Spleen (tissue), 11 donors: ENCODE results near the gene INTS15. TPM values are rescaled to one million over a fixed set of nuclear protein-coding genes. Genes with fewer than 3 reads are reported as not detected.

ENCODE experiments used
- DNase-seq: peaks from one replicate; pipeline ENCODE4 v3.0.0-alpha.2; 2020
- H3K27ac ChIP-seq, 8 donors: fragments of 200-600 bp; sonication (generic) in 7 of 8; 1 replicate in 4 of 8; 2 replicates in 4 of 8; pipeline versions ENCODE4 v1.5.0 to v1.8.0; 2016 to 2021; ENCODE audit warnings: inconsistent platforms in 4 of 8, mild to moderate bottlenecking in 4 of 8, moderate library complexity in 1 of 8
- H3K27me3 ChIP-seq, 7 donors: fragments of 200-600 bp; sonication (generic) in 6 of 7; replicated peaks in 1 of 7; 1 replicate in 4 of 7; 2 replicates in 3 of 7; pipeline versions ENCODE4 v1.5.0 to v1.8.0; 2016 to 2021; ENCODE audit warnings: inconsistent platforms in 3 of 7, mild to moderate bottlenecking in 1 of 7
- H3K36me3 ChIP-seq, 6 donors: fragments of 200-600 bp; sonication (generic) in 5 of 6; 1 replicate in 4 of 6; 2 replicates in 2 of 6; pipeline versions ENCODE4 v1.5.0 to v1.8.0; 2016 to 2021; ENCODE audit warnings: inconsistent platforms in 2 of 6
- H3K4me1 ChIP-seq, 6 donors: fragments of 200-600 bp; sonication (generic) in 5 of 6; 1 replicate in 3 of 6; 2 replicates in 3 of 6; pipeline versions ENCODE4 v1.5.0 to v1.8.0; 2016 to 2021; ENCODE audit warnings: inconsistent platforms in 3 of 6
- H3K4me3 ChIP-seq, 8 donors: fragments of 200-600 bp; sonication (generic) in 7 of 8; 1 replicate in 4 of 8; 2 replicates in 4 of 8; pipeline versions ENCODE4 v1.5.0 to v1.8.0; 2016 to 2021; ENCODE audit warnings: inconsistent platforms in 4 of 8, mild to moderate bottlenecking in 4 of 8, moderate library complexity in 2 of 8
- H3K9me3 ChIP-seq, 8 donors: fragments of 200-600 bp; sonication (generic) in 7 of 8; 1 replicate in 4 of 8; 2 replicates in 4 of 8; pipeline versions ENCODE4 v1.5.0 to v1.8.0; 2016 to 2021; ENCODE audit warnings: inconsistent platforms in 4 of 8
- POLR2A ChIP-seq, 3 donors: fragments of 450-650 bp; IDR thresholded peaks; one replicate each; pipeline ENCODE4 v1.5.1; 2017; ENCODE audit warnings: antibody characterized with exemption in 3 of 3, mild to moderate bottlenecking in 1 of 3
- POLR2AphosphoS5 ChIP-seq, 3 donors: sonication (generic); formaldehyde crosslinking; IDR thresholded peaks; one replicate each; pipeline ENCODE4 v1.5.1; 2017; ENCODE audit warnings: antibody characterized with exemption in 3 of 3
- WGBS, 5 donors: extraction: QIAGEN DNeasy Blood & Tissue Kit in 3 of 5; methylation state at CpG; one replicate each; pipeline versions ENCODE4 v1.1.5 to v1.1.7; 2013 to 2018; 5-methylcytosine and 5-hydroxymethylcytosine counted together
- intact Hi-C: fragments of 100-400 bp; cut with DNase I; formaldehyde crosslinking; loops from one replicate; pipeline ENCODE4 v1.15.0; 2023; ENCODE audit warnings: low total_unique reads
- polyA plus RNA-seq, 3 donors: library from polyadenylated mRNA; stranded (reverse); fragments of 200-250 nt; gene quantifications; one replicate each; pipeline ENCODE4 v1.2.1, GENCODE V29; 2013
- total RNA-seq, 7 donors: library from RNA; depleted of rRNA in 3 of 7; stranded (reverse); fragments of >200 nt in 3 of 7; fragmentation: NEBNext Ultra II Directional in 4 of 7; extraction: Animal tissue kit (Norgen Biotek cat#: 25700) in 4 of 7; gene quantifications; one replicate each; pipeline versions ENCODE4 v1.1.0 to v1.2.1, GENCODE V29; 2016 to 2021
- TF ChIP-seq, protein P1 (sequence below), 11 experiments: fragments of 200-600 bp in 7 of 11; fragments of 450-650 bp in 4 of 11; sonication (generic) in 4 of 11; IDR thresholded peaks in 8 of 11; conservative IDR thresholded peaks in 3 of 11; 1 replicate in 7 of 11; 2 replicates in 4 of 11; pipeline versions ENCODE4 v1.4.0 to v1.8.0; 2016 to 2021; ENCODE audit warnings: antibody characterized with exemption in 11 of 11, inconsistent platforms in 4 of 11, mild to moderate bottlenecking in 1 of 11
- donor health status: healthy with polysubstance abuse.
- donor health status: DM: no; HTN: no; CAD: no; lungs with moderate emphysema.
- donor health status: DM: no; HTN: no; CAD: no.
- donor health status: Bipolar disorder and iron deficiency.
- donor health status: healthy.
- donor health status: DM: no; HTN: no; CAD: no.
- donor health status: DM: yes; HTN: yes; CAD: no.

INTS15 gene
- total and polyA plus RNA-seq, 10 donors = 14.3 to 43.9 (median 33.6) TPM

DNA sequence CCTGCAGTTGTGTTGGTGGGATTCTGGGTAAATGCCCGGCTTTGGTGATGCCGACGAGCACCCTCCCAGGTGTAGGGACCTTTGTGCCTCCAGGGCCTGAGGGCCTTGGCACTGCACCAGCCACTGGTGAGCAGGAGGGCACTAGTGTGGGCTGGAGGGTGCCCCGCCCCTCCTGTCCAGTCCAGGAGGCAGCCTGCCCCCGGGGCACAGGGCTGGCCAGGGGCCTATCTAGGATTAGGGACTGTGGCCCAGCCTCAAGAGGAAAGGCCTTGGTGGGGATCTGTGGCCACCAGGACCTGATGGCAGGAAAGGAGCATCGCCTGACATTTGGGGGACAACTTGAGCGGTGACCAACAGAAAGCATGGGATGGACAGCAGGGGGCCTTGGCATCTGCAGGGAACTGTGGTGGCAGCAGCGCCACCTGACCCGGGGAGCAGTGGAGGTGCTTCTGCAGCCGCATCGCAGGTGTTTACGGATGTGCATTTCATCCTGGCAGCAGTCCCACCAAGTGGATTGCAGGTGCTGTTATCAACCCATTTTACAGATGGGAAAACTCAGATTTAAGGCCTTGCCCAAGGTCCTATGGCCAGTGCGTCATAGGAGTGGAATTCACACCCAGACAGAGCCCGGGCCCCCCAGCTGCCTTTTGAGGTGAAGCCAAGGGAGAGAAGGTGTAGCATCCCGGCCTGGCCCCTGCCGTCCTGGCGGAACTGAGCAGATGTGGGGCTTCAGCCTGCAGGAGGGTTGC, 58.4 kb downstream of the INTS15 start:
- DNase-seq = peak; percentile 65
- WGBS, 5 donors = 88 to 97% (median 95%) methylated on average over 13 to 17 of the region's 17 CpGs
- peak in 1 of 3 donors; percentile 7 for TF ChIP-seq POLR2AphosphoS5 (IDR thresholded peaks at IDR 0.05)
- no peak for TF ChIP-seq POLR2A (IDR thresholded peaks at IDR 0.05)
- no peaks in the 10 kb centered on the region for H3K4me1 ChIP-seq
- no peak overlapping the region for H3K27ac ChIP-seq
- H3K9me3 ChIP-seq = peaks cover 0 to 30% (median 19%) of the 10 kb centered on the region in 8 donors
- intact Hi-C loops = no loop called here
- no peaks in the 10 kb centered on the region for H3K27me3 ChIP-seq
- no peak overlapping the region for H3K4me3 ChIP-seq
- peaks cover 7 to 100% (median 98%) of the 10 kb centered on the region in 6 donors for H3K36me3 ChIP-seq

DNA sequence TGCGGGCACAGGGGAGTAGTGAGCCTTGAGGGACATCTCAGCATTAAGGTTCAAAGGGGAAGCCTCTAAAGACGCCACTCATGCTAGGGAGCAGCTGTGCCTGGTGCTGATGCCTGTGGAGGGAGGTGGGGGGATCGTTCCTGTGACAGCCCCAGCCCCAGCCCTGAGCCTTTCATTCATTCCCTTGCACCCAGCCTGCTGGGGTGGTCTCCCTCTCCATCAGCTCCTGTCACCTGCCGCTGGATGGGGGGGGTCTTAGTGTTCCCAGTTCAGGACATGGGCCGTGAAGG, 58.9 kb downstream of the INTS15 start:
- no peak overlapping the region for H3K4me3 ChIP-seq
- H3K9me3 ChIP-seq = peaks cover 0 to 31% (median 19%) of the 10 kb centered on the region in 8 donors
- 91 to 100% (median 94%) methylated on average over 5 of the region's 5 CpGs for WGBS, 5 donors
- DNase-seq = peak; percentile 39
- H3K27me3 ChIP-seq = no peaks in the 10 kb centered on the region
- TF ChIP-seq POLR2A (IDR thresholded peaks at IDR 0.05) (no peak), POLR2AphosphoS5 (IDR thresholded peaks at IDR 0.05) (no peak)
- TF ChIP-seq, protein P1, sequence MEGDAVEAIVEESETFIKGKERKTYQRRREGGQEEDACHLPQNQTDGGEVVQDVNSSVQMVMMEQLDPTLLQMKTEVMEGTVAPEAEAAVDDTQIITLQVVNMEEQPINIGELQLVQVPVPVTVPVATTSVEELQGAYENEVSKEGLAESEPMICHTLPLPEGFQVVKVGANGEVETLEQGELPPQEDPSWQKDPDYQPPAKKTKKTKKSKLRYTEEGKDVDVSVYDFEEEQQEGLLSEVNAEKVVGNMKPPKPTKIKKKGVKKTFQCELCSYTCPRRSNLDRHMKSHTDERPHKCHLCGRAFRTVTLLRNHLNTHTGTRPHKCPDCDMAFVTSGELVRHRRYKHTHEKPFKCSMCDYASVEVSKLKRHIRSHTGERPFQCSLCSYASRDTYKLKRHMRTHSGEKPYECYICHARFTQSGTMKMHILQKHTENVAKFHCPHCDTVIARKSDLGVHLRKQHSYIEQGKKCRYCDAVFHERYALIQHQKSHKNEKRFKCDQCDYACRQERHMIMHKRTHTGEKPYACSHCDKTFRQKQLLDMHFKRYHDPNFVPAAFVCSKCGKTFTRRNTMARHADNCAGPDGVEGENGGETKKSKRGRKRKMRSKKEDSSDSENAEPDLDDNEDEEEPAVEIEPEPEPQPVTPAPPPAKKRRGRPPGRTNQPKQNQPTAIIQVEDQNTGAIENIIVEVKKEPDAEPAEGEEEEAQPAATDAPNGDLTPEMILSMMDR (IDR thresholded peaks at IDR 0.05 in 8 of 11, conservative IDR thresholded peaks at IDR 0.05 in 3 of 11) = no peak
- intact Hi-C loops = no loop called here
- no peaks in the 10 kb centered on the region for H3K4me1 ChIP-seq
- peaks cover 7 to 100% (median 98%) of the 10 kb centered on the region in 6 donors for H3K36me3 ChIP-seq
- H3K27ac ChIP-seq = no peak overlapping the region

DNA sequence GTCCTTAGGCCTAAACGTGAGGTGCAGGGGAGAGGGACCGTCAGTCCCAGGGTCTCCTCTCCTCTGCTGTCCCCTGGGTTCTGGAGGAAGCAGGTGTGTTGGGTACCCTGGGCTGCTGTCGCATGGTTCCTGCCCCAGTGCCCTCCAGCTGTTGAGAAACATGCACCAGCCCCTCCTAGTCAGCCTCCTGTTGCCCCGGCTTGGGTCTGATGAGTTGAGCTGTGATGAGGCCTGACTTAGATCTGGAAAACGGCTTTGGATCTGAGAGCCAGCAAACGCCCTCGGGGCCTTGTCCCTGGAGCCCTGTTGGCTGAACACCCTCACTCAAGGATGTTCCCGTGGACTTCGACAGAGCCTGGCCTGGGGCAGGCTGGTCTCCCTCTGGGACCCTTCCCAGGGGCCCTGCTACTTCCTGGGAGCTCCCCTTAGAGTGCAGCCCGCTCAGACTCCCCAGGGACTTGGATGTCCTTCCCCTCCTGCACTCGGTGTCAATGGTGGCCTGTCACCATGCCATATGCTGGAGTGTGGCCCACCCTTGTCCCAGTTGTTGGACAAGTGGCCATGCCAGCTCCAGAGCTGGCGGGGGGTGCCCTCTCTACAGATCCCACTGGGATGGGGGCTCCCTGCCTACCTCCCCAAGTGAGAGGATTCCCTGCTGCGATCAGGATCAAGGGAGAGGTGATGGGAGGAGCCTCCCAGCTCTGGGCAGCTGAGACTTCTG, 59.6 kb downstream of the INTS15 start:
- peak; percentile 67 for DNase-seq

DNA sequence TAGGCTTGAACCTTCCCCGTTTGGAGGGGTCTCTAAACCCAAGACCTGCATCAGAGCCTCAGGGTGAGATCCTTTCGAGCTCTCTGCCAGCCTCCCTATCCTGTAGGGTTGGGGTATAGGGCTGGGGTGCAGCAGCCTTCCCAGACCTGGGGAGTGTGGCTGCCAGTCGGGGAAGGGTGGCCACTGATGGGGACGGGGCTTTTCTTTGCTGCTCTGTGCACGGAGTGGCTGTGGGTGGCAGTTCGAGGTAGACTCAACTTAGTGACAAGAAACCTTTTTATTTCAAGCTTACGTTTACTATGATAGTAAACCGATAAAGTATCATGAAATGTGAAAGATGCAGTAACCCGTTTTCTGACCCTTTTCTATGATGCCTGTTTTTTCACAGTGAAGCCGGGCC, 60.3 kb downstream of the INTS15 start:
- Histone ChIP-seq H3K36me3 (peaks cover 4 to 100% (median 98%) of the 10 kb centered on the region in 6 donors), H3K27me3 (no peaks in the 10 kb centered on the region), H3K4me1 (no peaks in the 10 kb centered on the region), H3K9me3 (peaks cover 0 to 35% (median 20%) of the 10 kb centered on the region in 8 donors), H3K4me3 (no peak overlapping the region), H3K27ac (no peak overlapping the region)
- no peak for TF ChIP-seq POLR2A (IDR thresholded peaks at IDR 0.05)
- TF ChIP-seq, protein P1 (IDR thresholded peaks at IDR 0.05 in 8 of 11, conservative IDR thresholded peaks at IDR 0.05 in 3 of 11) = no peak
- intact Hi-C loops = no loop called here
- 95 to 98% (median 97%) methylated on average over 10 of the region's 10 CpGs for WGBS, 5 donors
- peak; percentile 42 for DNase-seq

More for the DNA sequence above, 59.6 kb downstream of the INTS15 start:
- Histone ChIP-seq H3K27ac (peak overlapping the region in 1 of 8 donors; percentile 20), H3K9me3 (peaks cover 0 to 35% (median 20%) of the 10 kb centered on the region in 8 donors), H3K27me3 (no peaks in the 10 kb centered on the region), H3K4me1 (no peaks in the 10 kb centered on the region), H3K36me3 (peaks cover 7 to 100% (median 98%) of the 10 kb centered on the region in 6 donors), H3K4me3 (no peak overlapping the region)
- 88 to 100% (median 89%) methylated on average over 1 to 13 of the region's 13 CpGs for WGBS, 5 donors
- intact Hi-C loops = no loop called here
- no peak for TF ChIP-seq POLR2AphosphoS5 (IDR thresholded peaks at IDR 0.05)
- TF ChIP-seq, protein P1 (IDR thresholded peaks at IDR 0.05 in 8 of 11, conservative IDR thresholded peaks at IDR 0.05 in 3 of 11) = no peak
- no peak for TF ChIP-seq POLR2A (IDR thresholded peaks at IDR 0.05)
